NK-92 (cell line): Measurements from ENCODE around the gene RFLNA.

ENCODE experiments used
- DNase-seq: peaks from one replicate; lab custom pipeline; 2025; ENCODE audit not compliant: unreplicated experiment; lab: John Stamatoyannopoulos, UW

RFLNA gene

DNA sequence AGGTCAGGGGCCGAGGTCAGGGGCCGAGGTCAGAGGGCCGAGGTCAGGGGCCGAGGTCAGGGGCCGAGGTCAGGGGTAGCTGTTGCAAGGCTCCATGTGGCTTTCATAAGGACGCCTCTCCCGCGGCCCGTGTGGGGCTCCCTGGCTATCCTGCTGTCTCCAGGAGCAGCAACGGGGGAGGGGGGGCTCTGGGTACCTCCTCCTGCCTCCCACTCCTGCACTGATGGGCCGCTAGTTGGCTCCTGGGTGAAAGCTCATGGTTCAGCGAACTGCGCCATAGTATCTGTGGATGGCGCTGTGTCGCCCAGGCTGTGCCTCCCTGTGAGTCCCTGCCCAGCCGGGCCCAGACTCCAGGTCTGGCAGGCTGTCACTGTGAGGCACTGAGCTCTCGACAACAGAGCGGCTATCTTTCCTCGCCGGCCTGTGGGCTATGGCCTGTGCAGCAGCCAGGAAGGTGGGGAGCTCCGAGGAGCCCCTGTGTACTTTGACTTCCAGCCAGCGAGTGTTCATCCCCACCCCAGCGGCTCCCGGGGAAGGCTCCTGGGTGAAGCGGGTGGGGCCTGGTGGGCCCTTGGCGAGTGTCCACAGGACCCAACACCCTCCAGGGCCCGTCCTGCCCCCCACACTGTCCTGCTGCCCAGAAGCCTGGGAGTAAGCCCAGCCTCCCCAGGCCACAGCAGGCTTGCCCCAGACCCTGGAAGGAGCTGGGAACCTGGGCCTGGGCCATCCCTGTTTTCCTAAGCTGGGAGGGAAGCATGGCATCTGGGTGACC, 8.1 kb downstream of the RFLNA start:
- no peak for DNase-seq

DNA sequence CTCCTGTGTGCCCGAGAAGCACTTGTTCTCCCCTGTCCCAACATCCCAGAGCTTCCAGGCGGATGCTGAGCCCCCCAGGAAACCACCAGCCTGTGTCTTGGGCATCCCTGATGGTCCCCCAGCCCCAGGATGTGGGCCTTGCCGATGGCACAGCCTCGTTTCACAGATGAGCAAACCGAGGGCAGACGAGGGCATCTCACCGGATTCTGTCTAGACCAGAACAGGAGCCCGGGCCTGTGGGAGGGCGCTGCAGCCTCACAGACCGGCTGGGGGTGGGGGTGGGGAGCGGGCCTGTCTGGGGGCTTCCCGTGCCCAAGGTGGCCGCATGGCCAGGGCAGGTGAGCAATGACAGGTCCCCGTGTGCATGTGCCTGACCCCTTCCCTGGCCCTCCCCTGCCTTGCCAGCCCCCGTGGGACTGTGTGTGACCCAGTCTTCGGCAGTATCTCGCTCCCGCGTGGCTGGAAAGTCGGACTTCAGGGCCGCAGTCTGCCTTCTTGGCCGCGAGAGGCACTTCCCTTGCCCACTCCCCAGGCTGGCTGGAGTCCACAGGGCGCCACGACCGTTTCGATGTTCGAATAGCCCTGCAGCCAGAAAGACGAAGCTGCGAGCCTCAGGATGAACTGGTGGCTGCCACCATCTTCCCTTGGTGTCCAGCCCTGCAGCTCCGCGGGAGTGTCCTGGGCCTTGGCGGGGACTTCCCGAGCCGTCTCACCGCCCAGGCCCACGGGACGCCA, 8.9 kb downstream of the RFLNA start:
- no peak for DNase-seq

DNA sequence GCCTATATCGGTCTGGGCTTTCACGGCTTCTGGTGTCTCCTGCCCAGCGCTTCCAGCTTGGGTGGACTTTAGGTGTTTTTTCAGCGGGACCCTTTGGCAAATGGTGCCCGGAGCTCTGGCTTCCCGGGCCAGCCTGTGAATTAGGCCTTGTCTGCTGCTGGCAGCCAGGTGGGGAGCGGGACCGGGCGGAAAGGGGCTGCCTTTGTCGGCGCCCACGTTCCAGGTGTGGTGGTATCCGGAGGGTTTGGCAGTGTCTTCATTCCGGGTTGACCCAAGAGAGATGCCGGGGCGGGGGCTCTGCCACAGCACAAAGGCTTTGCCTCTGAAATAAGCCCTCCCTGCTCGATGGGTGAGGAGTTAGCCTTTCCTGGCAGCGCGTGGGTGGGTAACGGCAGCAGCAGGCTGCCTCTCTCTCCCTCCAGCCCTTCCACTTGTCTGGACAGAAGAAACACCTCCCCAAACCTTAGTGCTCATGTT, 9.5 kb downstream of the RFLNA start:
- no peak for DNase-seq

DNA sequence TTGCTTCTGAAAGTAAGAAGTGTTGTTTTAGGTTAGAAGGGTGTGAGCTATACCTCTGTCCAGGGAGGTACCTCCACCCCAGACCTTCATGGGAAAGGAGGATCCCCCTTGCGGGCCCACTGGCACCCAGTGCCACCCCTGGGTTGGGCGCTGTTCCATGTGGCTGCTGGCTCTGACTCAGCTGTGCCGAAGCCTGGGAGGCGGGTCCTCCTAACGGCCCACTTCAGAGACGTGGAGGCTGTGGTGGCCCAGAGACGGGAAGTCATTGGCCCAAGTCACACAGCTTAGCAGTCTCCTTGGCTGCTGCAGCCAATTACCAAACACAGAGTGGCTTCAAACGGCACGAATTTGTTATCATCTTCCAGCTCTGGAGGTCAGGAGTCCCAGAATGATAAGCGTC, 10.2 kb downstream of the RFLNA start:
- DNase-seq = no peak

DNA sequence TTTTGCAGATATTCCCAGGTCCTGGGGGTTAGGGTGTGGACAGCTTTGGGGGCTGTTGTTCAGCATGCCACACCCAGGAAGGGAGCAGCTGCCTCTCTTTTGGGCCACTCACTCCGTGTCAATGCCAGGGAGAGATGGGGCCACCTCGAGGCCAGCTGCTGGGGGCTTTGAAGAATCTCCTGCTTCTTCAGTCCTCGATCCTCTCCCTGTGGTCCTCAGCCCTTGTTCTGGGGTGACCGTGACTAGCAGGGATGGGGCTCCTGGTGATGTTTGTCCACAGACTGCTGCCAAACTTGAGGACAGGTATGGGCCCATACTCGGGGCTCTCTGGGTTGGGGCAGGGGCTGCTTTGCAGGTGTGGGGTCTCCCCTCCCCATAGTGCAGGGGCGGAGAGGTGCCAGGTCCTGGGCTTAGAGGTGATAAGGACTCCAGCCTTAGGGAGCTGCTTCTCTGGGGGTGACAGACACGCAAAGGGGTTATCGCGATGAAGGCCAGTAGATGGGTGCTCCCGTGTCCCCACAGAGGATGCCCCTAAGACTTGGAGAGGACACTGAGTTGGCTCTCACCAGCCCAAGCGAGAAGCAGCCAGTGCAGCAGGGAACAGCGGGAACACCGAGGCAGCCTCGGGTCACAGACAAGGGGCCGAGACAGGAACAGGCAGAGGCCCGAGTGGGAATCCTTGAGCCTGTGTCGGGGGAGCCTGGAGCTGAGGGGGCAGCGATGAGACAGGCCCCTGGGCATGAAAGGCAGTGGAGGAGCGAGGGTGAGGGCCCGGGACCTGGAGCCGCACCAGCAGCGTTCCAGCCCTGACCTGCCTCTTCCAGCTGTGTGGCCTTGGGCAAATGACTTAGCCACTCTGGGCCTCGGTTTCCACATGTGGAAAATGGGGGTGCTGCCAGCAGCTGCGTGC, 11.1 kb downstream of the RFLNA start:
- DNase-seq = no peak

DNA sequence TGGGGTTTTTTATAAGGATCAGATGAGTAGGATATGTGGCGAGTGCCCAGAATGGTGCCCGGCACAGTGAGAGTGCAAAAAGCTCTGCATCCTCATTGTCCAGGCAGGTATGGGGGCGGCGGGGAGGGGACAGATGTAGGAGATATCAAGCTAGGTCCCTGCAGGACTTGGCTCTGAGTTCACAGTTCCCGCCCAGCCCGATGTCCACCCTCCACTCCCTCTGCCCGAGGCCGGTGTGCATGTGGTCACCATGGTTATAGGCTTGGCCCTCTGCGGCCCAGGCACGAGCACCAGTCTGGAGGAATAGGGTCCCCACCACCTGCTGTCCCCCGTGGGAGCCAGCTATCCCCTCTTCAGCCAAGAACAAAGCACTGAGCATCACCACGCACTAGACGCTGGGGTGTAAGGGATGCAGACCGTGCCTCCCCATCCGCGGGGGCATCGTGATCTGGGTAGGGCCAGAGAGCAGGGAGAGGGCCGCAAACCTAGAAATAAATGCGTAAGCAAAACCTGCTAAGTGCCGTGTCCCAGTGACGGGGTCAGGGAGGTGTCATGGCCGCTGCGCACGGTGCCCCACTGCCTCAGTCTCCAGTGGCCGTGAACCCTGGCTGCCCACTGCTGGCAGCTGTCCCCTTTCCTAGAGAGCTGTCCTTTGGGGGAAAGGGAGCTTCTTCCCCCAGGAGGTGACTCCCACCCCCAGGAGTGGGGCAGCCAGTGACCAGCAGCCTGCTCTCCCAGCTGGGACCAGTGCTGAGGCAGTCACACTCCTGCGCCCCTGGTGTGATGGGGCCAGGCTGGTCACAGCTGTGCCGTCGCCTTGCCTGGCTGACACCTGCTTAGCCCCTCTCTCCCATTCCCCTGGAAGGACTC, 12.0 kb downstream of the RFLNA start:
- no peak for DNase-seq

DNA sequence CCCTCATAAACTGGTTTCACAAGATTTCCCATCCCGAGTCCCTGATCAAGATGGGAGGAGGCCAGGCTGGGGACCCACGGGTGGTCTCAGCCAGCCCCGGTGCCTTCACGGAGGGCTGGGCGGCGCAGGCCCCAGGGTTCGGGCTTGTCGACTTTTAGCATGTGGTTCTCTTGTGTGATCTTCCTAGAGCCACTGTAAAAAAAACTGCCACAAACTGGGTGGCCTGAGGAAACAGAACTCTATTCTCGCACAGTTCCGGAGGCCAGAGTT, 12.6 kb downstream of the RFLNA start:
- DNase-seq = no peak

DNA sequence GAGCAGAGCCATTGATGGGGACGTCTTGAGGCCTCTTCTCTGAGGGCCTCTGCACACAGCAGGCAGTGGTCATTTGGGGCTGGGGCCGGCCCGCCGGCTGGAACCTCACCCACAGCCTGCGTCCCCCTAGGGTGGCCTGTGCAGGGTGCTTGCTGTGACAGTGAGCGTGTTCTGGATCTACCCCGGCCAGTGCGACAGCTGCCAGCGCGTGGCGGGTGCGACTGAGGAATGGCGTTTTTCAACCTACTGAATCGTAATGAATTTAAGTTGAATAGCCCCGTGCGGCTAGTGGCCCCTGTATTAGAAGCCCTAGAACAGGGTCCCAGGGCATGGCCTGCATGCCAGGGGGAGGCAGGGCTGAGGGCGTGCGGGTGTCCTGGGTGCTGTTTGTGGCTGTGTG, 13.8 kb downstream of the RFLNA start:
- no peak for DNase-seq

DNA sequence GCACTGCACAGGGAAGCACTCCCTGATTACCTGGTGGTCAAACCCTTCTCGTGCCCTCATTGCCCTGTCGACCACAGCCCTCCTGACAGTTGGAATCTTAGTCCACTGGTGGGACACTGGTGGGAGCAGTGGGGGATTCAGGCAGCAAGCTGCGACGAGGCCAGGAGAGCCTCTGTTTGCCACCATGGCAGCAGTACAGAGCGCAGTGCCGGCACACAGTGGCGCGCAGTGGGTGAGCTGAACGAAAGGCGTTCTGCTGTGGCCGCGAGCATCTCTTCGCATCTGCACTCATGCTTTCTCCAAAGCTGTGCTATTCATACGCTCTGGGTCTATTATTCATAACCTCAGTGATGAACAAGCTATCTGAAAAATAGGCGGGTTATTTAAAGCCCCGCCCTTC, 14.3 kb downstream of the RFLNA start:
- no peak for DNase-seq

DNA sequence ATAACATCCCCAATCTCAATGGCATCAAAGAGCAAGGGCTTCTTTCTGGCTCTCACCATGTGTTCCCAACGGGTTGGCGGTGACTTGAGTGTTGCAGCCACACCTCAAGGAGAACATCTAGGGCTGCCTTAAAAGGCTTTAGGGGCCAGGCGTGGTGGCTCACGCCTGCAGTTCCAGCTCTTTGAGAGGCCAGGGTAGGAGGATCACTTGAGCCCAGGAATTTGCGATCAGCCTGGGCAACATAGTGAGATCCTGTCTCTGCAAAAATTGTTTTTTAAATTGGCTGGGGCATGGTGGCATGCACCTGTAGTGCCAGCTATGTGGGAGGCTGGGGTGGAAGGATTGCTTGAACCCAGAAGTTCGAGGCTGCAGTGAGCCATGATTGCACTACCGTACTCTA, 14.9 kb downstream of the RFLNA start:
- DNase-seq = no peak

DNA sequence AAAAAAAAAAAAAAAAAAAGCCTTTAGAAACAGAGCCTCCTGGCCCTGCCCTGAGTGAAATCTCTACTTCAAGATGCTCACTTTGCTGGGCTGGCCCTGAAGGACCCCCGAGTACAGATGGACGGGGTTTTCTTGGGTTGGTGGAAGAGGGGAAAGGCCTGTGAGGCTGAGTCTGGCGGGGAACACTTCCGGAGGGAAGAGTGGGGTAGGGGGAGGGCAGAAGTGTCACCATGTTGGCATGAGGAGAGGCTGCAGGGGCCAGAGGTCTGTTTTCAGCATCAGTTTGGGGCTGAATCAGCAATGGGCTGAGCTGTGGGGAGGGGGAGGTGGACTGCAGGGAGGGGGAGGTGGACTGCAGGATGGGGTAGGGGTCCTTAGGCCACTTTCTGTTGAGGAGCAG, 15.3 kb downstream of the RFLNA start:
- DNase-seq = no peak

DNA sequence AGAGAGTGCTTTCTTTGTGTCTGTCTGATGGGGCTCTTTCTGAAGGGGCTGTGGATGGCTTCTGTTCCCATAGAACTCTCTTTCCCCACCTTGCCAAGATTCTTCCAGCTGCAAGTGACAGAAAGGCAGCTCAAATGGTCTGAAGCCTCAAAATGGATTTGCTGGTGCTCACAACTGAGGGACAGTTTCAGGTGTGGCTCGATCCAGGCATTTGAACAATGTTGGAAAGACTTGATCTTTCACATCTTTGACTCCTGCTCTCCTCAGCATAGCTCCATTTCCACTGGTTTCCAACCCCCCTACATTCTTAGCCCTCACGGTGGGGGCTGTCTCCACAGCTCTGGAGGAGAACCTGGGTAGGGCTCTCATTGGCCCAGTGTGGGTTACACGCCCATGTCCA, 15.9 kb downstream of the RFLNA start:
- DNase-seq = no peak

DNA sequence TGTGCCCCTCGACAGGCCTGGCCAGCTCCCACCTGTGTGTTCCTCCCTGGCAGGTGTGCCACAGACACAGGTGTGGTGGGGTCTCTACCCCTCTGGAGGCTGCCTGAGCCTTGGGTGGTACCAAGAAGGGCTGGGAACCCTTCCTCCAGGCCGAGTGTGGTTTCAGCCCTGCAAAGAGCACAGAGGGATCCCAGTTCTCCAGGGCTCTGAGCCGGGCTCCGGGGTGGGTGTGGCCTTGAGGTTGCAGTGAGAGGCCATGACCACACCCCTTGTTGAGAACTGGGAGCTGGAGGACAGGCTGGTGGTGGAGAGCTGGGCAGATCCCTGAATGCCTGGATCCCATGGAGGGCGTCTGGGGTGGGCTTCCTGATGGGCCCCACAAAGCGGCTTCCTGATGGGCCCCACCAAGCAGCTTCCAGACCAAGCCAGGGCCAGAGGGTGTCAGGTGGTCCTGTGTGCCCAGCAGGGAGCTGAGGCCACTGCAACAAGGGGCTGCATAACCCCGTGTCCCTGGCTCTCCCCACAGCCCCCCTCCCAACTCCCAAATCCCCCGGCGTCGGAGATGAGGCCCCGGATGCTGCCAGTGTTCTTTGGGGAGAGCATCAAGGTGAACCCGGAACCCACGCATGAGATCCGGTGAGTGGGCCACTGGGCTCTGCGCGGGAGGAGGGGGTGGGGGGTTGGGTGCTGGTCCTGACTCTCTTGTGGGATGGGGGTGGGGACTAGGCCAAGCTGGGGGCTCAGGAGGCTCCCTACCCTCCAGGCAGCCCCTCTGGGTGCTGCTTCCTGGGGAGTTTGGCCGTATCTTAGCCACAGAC, 16.6 kb downstream of the RFLNA start:
- no peak for DNase-seq

DNA sequence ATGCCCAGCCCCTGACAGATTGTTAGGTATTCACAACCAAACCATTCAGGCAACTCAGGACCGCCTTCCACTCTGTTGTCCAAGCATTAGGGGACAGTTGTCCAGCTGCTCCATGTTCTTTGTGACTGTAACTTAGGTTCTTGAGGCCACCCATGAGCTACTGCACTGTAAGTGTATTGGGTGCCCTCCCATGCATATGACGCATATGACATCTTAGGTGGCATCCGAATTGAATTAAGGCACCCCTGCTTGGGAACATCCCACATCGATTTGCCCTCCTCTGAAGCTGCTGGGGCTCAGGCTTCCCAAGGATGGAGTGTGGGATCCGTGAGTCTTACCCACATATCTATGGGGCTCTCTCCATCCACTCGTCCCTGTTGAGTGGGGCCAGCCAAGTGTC, 17.7 kb downstream of the RFLNA start:
- DNase-seq = no peak

DNA sequence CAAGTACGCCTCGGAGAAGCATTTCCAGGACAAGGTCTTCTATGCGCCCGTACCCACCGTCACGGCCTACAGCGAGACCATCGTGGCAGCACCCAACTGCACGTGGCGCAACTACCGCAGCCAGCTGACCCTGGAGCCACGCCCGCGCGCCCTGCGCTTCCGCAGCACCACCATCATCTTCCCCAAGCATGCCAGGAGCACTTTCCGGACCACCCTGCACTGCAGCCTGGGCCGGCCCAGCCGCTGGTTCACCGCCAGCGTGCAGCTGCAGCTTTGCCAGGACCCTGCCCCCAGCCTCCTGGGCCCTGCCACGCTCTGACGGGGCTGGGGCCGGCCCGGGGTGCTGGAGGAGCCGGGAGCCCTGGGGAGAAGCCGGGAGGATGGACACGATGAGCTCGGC, 19.3 kb downstream of the RFLNA start:
- DNase-seq = no peak

DNA sequence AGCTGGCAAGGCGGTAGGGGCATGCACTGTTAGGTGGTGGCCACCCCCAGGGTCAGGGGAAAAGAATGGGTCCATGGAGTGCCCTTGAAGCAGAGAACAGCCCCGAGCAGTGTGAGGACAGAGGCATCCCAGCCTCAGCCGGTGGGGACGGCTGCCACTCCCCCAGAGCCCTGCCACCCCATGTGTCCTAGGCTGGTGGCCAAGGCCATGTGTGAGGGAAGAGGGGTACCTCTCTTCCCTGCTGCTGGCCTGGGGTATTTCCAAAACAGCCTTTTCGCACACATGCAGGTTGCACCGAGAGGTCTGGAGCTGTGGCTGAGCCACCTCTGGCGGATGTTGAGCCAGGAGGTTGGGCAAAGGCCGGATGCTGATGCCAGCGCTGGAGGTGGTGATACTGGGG, 19.9 kb downstream of the RFLNA start:
- DNase-seq = no peak

DNA sequence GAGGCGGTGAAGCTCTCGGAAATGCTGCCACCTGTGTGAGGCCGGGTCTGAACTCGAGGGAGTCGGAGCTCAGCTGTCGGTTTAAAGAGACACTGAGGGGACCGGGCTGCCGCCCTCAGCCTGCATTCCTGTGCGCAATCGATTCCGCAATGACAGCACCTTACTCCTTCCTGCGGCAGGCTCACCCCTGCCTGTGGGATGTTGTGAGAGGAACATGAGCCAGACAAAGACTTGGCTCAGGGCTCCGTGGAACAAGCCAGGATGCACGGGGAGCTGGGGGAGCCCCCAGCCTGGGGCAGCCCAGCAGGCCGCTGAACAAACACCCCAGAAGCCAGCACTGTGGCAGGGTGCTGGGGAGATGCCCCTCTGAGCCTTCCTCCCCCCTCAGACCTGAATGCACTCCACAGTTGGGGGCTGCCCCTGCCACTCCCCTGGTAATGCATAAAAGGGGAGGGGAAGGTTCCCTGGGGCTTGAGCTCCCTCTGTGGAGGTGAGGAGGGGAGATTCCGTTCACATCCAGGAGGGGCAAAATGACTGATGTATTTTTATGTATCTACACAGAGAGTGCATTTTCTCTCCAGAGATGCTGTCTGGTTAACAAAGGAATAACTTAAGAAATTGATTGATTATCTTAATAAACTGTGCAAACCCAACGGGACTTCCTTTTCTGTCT, 20.6 kb downstream of the RFLNA start:
- no peak for DNase-seq

DNA sequence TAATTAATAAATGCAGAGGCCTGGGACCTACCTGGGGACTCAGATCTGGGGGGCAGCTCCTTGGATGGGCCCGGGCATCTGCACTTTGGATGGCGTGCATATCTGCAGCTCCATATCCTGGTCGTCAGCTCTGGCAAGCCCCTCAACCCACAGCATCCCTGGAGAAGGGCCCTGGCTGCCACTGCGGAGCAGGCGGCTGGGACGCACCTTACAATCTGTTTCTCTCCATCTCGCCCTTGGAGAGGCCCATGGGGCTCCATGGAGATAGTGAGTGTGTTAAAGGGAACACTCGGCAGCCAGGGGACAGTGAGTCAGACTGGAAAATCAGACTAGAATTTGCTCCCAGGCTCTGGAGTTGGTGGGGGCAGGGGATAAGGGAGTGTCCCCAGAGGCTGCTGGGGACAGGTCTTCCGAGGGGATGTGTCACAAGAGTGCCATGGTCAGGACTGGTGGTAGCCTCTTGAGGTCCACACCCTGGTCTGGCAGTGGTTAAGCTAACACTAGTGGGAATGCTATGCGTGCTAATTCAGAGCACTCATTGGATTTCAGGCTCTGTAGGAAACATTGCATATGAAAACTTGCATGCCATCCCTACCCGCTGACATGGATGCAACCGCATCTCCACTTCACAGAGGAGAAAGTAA, 21.5 kb downstream of the RFLNA start:
- no peak for DNase-seq

DNA sequence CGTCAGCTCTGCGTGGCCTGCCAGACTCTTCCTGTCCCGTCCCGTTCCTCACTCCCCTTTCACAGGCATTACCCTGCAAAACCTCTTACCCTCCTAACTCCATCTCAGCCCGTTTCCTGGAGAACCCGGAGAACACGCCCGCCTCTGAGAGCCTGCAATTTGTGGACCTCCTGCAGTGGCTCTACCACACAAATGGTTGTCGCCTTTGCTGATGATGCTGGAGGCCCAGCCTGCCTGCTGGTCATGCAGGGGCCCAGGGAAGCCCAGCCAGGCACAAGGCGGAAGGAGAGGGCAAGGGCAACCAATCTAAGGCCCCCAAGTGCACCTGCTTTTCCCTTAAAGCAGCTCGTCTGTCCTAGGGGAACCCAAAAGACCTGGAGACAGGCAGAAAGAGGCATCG, 22.5 kb downstream of the RFLNA start:
- no peak for DNase-seq
